HG03378 (cell line): ENCODE results near the gene KIAA1549.

Source experiments
- ATAC-seq: cut with Tn5 transposase; IDR thresholded peaks from one replicate; pipeline ENCODE4 v1.9.1; 2021; ENCODE audit warnings: mild to moderate bottlenecking, moderate library complexity; ENCODE audit not compliant: unreplicated experiment

The KIAA1549 gene

DNA sequence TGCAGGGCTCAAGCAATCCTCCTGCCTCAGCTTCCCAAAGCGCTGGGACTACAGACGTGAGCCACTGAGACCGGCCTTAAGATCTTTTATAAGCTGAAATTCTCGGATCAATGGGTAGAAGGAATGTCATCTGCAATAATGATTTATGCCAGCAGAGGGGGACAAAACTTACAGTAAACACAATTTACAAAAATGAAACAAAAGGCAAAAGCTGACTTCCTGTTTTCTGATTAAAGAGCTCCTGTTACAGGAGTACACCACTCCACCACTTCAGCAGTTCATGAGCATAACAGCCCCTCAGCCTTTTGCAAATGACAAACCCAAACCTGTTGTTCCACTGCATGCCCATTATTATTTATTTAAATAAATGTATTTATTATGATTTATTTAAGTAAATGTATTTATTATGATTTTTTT lies 94.7 kb downstream of the KIAA1549 start:
- peak; percentile 84 for ATAC-seq

DNA sequence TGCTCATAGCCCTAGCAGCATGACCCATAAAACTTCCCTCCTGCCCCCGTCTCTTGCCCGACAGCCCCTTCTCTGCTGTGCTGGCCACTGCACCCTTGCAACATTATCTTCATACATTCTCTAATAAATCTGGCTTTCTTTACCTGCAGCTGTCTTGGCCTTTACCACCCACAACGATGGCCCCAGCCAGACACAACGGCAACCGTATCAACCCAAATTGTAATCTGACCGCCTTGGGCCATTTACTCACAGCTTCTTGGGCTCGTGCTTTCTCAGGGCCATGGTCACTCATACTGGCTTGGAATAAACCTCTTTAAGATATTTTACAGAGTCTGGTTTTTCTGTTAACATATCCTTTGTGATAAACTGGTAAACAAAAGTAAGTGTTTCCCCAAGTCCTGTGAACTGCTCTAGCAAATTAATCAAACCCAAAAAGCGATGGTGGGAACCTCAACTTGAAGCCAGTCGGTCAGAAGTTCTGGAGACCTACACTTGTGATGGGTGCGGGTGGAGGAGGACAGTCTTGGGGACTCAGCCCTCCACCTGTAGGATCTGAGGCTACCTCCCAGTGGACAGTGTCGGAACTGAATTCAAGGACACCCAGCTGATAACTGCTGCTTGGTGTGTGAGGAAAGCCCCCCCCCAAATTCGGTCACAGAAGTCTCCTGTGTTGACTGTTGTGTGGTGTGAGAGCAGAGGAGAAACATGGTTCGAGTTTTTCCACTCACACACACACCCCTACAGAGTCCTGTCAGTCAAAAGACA lies 95.6 kb downstream of the KIAA1549 start:
- no peak for ATAC-seq

GRCh38 chr7:138882249-138882648 lies 98.9 kb downstream of the KIAA1549 start:
- no peak for ATAC-seq

DNA sequence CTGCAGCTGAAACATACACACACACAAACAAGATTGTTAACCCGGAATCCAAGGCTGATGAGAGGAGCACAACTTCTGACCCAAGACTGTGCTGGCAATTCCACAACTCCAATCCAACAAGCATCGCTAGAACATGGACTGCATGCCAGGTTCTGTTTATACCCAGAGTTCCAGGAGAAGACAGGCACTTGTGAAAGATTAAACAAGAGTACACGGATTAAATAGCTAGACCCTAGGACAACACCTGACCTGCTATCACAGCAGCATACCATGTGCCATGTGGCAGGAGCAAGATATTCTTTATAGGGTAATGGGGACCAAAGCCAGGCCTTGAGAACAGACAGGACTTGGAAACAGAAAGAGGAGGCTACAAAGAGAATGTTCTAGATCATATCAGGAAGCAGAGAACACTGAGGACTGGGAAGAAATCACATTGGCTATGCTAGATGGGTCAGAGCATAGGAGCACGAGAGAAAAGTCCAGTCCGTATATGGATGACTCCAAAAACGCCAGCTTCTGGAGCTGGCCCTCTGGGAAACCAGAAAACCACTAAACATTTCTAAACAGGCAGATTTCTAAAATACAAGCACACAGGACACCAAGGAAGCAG lies 99.5 kb downstream of the KIAA1549 start:
- ATAC-seq, result no peak

GRCh38 chr7:138880881-138881578 lies 100.2 kb downstream of the KIAA1549 start:
- no peak for ATAC-seq

- no peak for ATAC-seq
Observed at GRCh38 chr7:138879356-138879755, 101.8 kb downstream of the KIAA1549 start.

DNA sequence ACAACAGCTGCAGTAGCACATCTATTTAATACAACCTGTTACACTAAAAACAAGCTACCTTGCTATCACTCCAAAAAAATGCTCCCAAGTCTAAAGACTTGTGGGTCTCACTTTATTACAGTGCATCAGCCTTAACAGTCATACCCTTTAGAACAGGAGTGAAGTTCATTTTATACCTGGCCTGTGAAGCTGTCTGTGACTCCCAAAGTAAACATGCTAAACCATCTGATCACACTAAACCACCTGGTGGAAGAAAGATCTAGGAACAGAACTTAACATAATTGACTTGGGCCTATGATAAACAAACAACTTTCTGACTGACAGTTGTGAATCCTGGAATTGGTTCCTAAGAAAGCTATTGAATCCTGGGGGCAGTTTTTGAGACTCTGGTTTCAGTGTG lies 102.3 kb downstream of the KIAA1549 start:
- no peak for ATAC-seq

DNA sequence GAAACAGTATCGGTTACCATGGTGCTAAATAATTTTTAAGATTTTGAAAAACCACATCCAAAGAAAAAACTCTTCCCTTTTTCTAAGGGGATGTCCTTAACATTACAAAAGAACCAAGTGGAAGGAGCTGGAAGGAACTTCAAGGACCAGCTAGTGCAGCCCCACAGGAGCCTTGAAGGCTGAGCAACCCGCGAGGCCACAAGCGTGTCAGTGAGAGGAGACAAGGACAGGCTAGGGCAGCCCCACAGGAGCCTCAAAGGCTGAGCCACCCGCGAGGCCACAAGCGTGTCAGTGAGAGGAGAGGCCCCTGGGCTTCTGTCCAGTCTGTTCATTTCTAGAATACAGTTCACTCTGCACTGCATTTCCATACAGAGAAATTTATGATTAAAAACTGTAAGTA lies 103.1 kb downstream of the KIAA1549 start:
- no peak for ATAC-seq

GRCh38 chr7:138876326-138876725 lies 104.9 kb downstream of the KIAA1549 start:
- ATAC-seq, result no peak

- ATAC-seq, result no peak
Observed at GRCh38 chr7:138875794-138876193, 105.4 kb downstream of the KIAA1549 start.

DNA sequence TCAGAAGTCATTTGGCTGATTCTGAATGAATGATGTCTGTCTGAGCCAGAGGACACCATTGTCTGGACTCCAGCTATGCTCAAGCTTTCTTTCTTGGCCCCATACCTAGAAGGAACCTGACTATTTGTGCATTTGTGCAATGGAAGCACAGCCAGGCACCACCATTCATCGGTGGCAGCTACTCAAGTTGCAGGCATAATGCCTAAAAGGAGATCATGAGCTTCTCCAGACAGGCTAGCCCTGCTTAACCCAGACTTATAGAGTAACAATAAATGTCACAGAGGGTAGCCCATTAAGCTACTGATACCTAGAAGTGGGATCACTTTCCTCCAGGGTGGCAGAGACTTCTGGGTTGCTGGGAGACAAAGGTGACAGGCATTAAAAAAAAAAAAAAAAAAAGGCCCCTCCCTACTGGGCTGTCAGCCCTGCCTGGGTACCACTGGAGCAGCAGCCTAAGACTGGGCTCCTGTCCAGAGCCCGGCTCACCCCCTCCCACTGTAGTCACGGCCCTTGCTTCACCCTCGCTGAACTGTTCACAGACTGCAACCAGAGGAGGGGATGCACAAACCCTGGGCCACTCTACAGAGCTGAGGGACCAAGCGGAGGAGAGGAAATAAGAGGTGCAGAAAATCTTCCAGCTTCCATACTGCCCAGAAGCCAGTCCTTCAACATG lies 107.8 kb downstream of the KIAA1549 start:
- no peak for ATAC-seq

GRCh38 chr7:138872576-138872975 lies 108.6 kb downstream of the KIAA1549 start:
- ATAC-seq, result no peak

GRCh38 chr7:138871814-138872090 lies 109.4 kb downstream of the KIAA1549 start:
- no peak for ATAC-seq

- ATAC-seq, result no peak
Observed at GRCh38 chr7:138871065-138871813, 110.0 kb downstream of the KIAA1549 start.

DNA sequence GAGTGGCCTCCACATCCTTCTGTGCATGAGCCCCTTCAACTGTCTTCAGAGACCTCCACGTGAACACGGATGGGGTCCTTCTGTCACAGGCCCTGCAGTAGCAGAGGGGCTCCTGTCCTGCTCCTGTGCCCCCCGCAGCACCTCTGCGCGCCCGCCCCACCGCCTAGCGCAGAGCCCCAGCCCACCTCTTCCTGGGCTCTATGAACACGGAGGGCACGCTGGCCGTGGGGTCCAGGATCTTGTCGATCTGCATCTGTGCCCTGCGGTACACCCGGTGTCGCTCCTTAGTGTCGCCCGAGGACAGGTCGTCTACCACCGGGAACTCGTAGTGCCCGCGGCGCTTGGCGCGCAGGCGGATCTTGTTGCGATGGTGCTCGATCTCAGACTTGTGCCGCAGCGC lies 111.8 kb downstream of the KIAA1549 start:
- no peak for ATAC-seq

DNA sequence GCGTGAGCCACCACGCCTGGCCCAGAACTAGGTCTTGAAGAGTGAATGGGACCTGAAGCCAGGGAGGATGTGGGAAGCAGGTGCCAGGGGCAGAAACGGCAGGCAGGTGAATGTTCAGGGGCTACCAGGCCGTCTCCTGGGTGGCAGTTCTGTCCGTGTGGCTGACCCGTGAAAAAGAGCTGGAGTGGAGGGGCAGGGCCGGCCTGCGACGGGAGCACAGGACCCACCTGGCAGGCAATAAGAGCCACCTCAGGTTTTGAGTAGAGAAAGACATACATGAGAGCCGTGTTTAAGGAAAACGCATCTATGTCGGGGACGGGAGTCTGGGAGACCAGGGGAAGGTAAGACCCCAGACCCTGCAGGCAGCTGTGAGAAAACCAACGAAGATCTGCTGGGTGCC lies 112.5 kb downstream of the KIAA1549 start:
- ATAC-seq, result no peak

GRCh38 chr7:138867744-138868143 lies 113.4 kb downstream of the KIAA1549 start:
- no peak for ATAC-seq

DNA sequence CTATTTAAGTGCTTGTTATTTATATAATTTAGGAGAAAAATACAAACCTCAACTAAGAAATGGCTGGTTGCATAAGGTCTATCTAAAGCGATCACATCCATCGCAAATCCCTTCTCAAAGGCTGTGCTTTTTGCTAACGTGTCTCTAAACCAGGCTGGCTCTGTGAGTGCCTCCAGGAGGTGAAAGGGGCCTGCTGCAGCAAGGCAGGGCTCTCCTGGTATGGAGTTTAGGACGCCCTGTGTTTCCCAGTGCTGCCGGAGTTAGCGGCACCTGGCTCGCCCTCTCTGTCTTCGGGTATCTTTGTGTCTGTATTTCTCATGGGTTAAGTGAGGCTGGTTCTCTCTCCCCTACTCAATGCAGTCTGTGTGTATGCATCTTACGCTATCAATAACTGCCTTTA lies 114.8 kb downstream of the KIAA1549 start:
- no peak for ATAC-seq

GRCh38 chr7:138865843-138866242 lies 115.3 kb downstream of the KIAA1549 start:
- ATAC-seq, result no peak

DNA sequence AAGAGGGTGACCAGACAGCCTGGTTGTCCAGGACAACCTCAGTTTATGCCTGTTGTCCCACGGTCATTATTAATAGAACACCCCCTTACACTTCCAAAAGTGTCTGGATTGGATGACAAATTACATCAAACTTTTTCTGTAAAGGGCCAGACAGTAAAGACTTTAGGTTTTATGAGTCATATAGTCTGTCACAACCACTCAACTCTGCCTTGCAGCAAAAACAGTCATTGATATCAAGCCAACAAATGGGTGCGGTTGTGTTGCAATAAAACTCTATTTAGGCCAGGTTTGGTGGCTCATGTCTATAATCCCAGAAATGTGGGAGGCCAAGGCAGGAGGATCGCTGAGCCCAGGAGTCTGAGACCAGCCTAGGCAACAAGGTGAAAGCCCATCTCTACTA lies 116.5 kb downstream of the KIAA1549 start:
- no peak for ATAC-seq

DNA sequence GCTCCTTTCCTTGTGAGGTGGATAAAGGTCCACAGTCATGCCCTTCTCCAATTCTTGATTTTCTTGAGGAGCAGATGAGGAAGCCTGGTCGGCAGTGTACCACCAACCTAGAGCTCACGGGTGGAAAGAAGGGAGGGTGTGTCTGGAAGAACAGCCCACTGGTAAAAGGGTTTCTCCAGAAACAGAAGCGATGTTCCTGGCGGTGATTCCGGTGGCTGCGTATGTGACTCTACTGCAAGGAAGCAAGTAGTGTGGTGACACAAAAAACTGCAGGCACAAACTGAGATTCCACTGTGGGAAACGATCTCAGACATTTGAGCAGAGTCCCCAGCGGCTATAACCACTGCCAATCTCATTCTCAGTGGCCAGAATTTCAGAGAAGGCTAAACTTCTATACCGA lies 117.3 kb downstream of the KIAA1549 start:
- no peak for ATAC-seq
